Placental pericyte (primary cell): Measurements from ENCODE around the gene RGPD5. TPM values are rescaled to one million over a fixed set of nuclear protein-coding genes. Genes with fewer than 3 reads are reported as not detected.

ENCODE experiments used
- total RNA-seq: library from RNA; depleted of rRNA; stranded (reverse); fragments of >200 nt; gene quantifications from 2 replicates; pipeline ENCODE4 v1.2.3, GENCODE V29; 2012

The RGPD5 gene
- 17.9 and 42.7 TPM in 2 replicates for total RNA-seq

GRCh38 chr2:109794074-109794737 lies at the start of gene RGPD5:
Gene RGPD5, plus strand, starts transcription at chr2:109794305. Its CDS starts 161 bp downstream, at chr2:109794466.

GRCh38 chr2:109898462-109899336 lies 104.6 kb downstream of the RGPD5 start, which contains the start of gene LIMS3:
Gene LIMS3, plus strand, starts transcription at chr2:109898688. Its CDS starts 41 bp downstream, at chr2:109898729.

Other genes with a start within 250 kb of the RGPD5 start
- 93.4 and 105 TPM in 2 replicates for gene SEPTIN10, start 180.3 kb upstream of the RGPD5 start, total RNA-seq
- gene SOWAHC, start 179.9 kb upstream of the RGPD5 start, total RNA-seq: 5.0 and 14.0 TPM in 2 replicates
- 3.1 and 22.0 TPM in 2 replicates for gene LIMS3, start 104.4 kb downstream of the RGPD5 start, total RNA-seq